NCI-H2171 (cell line): ENCODE results near the gene RBM33.
"Not testable (repeated sequence)": the region's sequence is repeated elsewhere in the genome, so short reads cannot be mapped to it uniquely, and the experiment has no call there.

ENCODE experiments used
- DNase-seq: peaks from one replicate; lab custom pipeline; 2025; lab: John Stamatoyannopoulos, UW

The RBM33 gene

DNA sequence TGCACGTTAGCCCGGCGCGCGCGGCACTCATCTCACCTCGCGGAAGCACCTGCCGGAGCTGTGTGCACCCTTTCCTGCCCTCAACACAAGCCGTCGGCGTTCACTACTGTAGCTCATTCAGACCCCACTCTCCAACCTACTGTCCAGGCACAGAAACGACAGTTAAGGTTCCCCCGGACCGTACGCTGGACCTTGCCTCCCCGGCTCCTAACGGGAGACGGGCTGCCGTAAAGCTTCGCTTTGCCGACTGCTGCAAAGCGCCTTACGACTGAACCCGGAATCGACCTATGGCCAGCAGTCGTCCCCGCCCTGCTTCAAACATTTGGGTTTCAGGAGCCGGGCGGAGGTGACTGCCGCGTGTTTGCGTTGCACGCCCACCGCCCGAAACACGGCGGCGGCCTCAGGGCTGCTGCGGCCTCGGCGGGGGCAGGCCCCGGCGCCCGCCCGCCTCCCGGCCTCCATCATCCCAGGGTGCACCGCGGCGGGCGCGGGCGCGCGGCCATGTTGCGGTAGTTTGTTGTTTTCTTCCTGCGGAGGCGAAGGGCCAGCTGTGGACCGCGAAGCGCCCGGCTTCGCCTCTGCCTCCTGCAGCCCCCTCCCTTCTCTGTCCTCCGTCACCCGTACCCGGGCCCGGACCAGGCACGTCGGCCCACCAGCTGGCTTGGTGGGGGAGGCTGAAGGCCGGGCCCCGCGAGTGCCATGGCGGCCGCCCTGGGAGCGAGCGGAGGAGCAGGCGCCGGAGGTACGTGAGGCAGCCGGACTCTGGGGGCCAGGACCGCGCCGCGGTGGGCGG, at the start of gene RBM33:
Gene RBM33, plus strand, starts transcription at position 484 of the 793 bp plus-strand sequence. Its CDS starts 216 bp downstream, at position 700.
- peak; percentile 81 for DNase-seq

GRCh38 chr7:155594961-155595366, 49.5 kb upstream of the RBM33 start:
- no peak for DNase-seq

- no peak for DNase-seq
Measured at GRCh38 chr7:155597753-155598140, 46.7 kb upstream of the RBM33 start.

DNA sequence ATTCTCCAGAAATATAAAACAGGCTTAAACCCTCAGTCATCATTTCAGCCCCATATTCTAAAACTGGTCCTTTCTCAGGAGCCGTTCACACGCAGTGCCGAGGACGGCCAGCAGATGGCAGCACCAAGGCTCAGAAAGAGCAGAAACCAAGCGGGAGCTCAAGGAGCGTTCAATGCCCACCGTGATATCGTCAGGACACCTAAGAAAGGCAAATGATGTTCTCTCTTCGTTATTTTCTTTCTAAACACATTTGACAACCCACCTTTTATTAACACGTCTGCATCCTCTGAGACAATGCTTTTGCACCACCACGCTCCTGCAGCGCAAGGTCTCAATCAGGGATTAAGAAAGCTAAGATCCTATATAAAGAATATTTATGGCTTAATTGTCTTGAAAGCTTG, 45.7 kb upstream of the RBM33 start:
- peak; percentile 44 for DNase-seq

- no peak for DNase-seq
Measured at GRCh38 chr7:155602156-155602555, 42.3 kb upstream of the RBM33 start.

DNA sequence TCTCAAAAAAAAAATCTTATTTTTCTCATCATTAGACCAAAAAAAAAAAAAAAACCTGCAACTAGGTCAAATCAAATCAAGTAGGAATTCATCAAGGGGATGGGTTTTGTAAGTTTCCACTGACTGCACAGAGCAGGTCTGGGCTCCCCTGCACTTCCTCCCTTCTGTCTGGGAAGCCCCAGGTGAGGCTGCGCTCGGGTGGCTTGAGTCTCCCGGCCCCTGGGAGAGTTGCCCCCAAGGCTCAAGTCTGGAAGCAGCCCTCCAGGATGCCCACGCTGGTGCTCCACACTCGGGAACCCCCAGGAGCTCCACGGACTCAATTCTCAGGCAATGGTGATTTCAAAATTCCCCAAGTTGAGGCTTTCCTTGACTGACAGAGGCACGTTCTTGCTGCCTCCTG, 41.7 kb upstream of the RBM33 start:
- no peak for DNase-seq

DNA sequence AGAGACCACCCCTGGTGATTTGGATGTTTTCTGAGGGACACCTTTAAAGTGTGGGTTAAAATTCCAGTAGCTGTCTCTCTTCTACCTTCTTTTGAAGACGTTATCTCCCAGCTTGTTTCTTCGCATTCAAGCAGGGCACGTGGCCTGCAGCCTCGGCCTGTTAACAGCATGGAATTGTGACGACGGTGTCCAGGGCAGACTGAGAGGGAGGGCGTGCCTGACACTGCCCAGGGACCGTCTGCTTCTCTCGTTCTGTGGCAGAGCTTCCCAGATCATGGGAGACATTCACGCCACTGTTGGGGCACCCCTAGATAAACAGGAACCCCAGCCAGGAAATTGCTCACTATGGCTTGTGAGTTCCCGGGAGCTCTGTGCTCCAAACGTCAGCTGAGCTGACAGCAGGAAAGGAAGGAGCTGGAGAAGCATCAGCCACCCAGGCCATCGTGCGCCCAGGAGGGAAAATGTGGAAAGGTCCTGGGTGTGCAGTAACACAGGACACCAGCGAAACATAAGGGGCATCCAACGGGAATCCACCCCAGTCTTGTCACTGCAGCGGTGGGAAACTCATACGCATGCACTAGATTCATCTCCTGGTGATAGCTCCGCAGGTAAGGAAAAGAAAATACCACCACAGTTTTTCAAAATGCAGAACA, 41.1 kb upstream of the RBM33 start:
- DNase-seq = no peak

DNA sequence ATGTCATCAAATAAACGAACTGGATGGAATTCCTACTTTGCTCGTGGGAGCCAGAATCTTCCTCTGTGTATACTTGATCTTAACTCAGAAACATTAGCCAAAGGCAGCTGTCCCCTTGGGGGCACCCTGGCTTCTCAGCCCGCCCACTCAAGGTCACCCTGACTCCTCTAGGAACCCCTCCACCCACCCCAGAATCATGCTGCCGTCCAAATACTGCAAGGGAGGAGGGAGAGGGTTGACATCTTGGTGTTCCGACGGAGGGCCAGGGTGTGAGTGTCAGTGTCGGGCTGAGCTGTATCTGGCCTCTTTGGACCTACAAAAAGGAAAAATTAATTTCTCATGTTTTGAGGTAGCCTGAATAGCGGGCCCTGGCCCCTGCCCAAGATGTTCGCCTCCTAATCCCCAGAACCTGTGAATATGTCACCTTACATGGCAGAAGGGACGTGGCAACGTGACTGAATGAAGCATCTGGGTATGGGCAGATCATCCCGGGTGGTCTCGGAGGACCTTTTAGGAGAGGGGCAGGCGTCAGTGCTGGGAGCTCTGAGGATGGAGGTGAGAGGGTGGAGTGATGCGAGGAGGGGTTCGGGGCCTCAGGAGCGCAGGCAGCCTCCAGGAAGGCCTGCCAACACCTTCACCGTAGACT, 40.5 kb upstream of the RBM33 start:
- DNase-seq = no peak

DNA sequence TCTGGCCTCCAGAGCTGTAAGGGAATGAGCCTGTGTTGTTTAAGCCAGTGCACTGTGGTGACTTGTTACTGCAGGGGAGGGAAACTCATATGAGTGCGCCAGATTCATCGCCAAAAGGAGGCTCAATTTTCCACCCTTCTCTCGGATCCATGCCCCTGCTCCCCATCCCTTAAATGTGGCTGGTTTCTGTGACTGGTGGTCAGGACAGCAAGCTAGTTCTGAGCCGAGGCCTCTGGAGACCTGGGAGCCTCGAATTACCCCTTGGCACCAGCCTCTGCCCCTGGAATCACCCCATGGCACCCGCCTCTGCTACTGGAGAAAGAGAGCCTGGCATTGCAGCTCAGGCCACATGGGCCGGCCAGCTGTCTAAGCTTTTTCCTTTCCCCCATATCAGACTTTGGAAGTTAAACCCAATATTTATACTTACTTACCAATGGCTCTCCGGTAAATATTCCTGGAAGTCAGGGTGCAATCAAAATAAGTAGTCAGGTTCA, 39.9 kb upstream of the RBM33 start:
- no peak for DNase-seq

DNA sequence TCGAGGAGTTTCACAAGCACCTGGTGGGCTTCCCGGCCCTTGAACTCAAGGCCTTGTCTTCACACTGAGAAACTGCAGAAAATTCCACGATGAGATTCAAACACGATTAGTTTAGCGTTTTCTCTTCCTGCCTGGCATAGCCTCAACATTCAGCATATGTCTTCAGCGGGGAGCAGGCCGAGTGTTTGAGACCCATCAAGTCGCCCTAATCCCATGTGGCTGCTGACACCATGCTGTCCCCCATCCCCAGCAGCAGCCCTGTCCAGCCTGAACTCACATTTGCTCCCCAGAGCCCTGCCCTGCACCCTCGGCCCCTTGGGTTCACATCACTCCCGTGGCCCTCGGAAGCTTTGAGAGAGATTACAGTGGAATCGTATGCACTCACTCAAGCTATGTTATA, 35.3 kb upstream of the RBM33 start:
- DNase-seq = no peak

DNA sequence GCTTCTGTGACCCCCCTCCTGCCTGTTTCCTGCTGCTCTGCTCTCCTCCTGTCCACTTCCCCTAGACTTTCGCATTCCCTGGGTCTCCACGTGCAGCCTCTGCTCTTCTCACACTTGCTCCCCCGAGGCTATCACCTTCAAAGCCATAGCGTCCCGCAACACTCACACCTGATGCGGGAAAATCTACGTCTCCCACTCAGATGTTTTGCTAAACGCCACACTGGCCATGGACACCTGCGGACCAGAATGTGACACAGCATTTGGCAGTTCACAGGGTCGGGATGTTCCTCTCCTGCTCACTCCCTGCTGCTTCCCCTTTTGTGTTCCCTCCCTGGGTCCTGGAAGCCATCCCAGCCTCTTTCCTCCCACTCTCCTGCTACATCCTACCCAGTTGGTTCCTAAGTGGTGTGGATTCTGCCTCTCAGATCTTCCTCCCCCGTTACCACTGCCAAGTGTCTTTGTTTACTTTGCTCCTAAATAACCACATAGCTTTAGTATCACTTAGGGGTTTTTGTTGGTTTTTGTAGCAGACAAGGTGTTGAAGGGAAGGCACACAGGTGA, 33.7 kb upstream of the RBM33 start:
- DNase-seq = no peak

DNA sequence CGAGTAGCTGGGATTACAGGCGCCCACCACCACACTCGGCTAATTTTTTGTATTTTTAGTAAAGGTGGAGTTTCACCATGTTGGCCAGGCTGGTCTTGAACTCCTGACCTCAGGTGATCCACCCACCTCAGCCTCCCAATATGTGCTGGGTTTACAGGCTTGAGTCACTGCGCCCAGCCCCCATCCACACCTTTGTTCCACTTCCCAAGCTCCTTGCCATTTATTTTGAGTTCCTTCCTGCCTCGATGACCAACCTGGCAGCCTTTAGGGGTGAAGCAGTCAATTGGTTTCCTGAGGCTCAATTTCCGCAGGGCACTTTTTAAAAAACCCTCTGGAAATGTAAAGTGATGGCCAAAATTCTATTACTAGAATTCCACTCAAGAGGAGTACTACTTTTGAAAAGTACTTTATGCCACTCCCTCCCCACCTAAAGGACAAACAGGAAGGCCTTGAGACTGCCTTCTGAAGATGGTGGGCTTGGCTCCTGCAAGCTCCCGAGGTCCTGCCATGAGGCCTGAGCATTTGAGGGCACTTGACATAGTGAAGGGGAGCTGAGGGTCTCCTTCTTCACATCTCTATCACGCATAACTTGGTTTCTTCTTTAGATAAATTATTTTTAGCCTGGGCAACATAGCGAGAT, 32.5 kb upstream of the RBM33 start:
- no peak for DNase-seq

DNA sequence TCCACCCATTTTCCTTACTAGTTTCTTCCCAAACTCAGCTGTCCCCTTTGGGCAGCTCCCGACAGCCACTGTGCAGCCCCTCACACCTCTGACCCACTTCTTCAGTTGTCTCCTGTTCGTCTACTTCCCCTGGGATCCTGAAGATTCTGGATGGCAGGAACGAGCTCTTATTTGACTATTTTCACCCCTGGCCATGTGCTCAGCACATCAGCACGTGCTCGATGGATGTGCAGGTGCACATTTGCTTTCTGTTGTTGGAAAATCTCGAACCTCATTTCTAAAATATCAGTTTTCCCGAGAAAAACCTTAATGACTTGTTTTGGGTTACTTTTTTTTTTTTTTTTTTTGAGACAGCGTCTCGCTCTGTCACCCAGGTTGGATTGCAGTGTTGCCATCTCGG, 31.8 kb upstream of the RBM33 start:
- DNase-seq = no peak

DNA sequence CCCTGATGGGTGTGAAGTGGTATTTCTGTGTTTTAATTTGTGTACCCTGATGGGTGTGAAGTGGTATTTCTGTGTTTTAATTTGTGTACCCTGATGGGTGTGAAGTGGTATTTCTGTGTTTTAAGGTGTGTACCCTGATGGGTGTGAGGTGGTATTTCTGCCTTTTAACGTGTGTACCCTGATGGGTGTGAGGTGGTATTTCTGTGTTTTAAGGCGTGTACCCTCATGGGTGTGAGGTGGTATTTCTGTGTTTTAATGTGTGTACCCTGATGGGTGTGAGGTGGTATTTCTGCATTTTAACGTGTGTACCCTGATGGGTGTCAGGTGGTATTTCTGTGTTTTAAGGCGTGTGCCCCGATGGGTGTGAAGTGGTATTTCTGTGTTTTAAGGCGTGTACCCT, 29.4 kb upstream of the RBM33 start:
- DNase-seq = not testable (repeated sequence)

- no peak for DNase-seq
Measured at GRCh38 chr7:155618708-155619633, 25.5 kb upstream of the RBM33 start.

DNA sequence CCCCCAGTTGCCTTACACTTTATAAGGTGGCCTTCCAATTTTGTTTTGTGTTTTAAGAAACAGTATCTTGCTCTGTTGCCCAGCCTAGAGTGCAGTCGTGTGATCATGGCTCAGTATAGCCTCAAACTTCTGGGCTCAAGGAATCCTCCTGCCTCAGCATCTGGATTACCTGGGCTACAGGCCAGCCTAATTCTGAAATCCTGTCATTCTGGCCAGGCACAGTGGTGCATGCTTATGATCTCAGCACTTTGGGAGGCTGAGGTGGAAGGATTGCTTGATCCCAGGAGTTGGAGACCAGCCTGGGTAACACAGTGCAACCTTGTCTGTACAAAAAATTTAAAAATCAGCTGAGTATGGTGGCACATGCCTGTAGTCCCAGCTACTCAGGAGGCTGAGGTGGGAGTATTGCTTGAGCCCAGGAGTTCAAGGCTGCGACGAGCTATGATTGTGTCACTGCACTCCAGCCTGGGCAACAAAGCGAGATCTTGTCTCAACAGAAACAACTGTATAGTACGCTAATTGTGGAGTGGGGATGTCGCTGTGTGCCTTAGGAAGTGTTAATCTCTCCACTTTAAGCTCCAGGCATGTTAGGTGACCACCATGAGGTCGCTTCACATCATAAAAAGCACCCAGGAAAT, 24.7 kb upstream of the RBM33 start:
- no peak for DNase-seq

DNA sequence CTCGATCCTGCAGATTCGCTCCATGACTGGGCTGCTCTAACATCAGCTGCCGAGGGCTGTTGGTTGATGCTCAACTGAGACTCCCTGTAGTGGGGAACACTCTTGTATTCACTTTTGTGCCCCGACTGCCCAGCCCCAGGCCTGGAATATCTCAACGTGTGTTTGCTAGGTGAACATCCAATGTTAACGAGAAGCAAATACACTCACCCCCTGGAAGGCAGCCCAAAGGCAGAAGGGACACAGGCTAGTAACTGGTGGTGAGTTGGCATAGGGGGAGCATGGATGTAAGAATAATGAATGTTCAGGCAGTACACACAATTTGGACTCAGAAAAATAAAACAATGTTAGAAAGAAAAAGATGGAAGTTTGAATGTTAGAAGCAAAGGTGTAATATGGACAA, 24.0 kb upstream of the RBM33 start:
- DNase-seq = no peak

DNA sequence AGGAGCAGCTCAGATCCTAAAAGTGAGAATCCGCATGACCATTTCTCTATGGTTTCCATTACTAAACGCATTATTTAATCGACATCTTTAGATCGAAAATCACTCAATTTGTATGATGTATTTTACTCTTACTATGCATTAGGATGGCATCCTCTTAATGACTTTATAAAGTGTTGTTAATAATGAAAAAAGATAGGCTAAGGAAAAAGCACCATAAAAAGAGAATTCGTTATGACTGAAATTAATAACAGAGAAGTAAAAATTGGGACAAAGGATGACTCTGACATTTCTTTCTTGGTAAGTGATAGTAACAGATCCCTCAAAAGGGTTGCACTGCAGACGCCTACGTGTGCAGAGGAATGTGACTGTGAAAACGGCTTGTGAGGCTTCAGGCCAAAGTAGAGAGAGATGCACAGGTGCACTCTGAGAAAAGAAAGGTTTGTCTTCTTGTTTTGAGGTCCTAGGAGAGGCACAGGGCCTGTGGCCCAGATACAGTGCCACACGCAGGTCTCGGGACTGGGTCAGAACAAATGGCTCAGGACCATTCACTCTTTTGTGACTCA, 23.0 kb upstream of the RBM33 start:
- DNase-seq = no peak

GRCh38 chr7:155624412-155624811, 20.0 kb upstream of the RBM33 start:
- no peak for DNase-seq

- DNase-seq = no peak
Measured at GRCh38 chr7:155625557-155625956, 18.9 kb upstream of the RBM33 start.
